HFFc6 (cell line): Measurements from ENCODE around the gene TIFAB. TPM values are rescaled to one million over a fixed set of nuclear protein-coding genes. Genes with fewer than 3 reads are reported as not detected.

Experiments used
- DNase-seq: peaks from one replicate; pipeline ENCODE4 v3.0.0-alpha.2; 2018
- H3K27ac Mint-ChIP-seq: 2 replicates; pipeline ENCODE4 v1.8.0; 2020; ENCODE audit warnings: mild to moderate bottlenecking, mixed read lengths
- H3K27me3 Mint-ChIP-seq: 2 replicates; pipeline ENCODE4 v1.8.0; 2021; ENCODE audit warnings: mild to moderate bottlenecking, moderate library complexity, mixed read lengths; ENCODE audit not compliant: insufficient read depth
- H3K36me3 Mint-ChIP-seq: 2 replicates; pipeline ENCODE4 v1.8.0; 2021; ENCODE audit warnings: low read depth, mixed read lengths
- H3K4me1 Mint-ChIP-seq: 2 replicates; pipeline ENCODE4 v1.8.0; 2020; ENCODE audit warnings: low read depth, mixed read lengths
- H3K4me3 Mint-ChIP-seq: 2 replicates; pipeline ENCODE4 v1.8.0; 2020; ENCODE audit warnings: mild to moderate bottlenecking, moderate library complexity, mixed read lengths
- H3K9me3 Mint-ChIP-seq: 2 replicates; pipeline ENCODE4 v1.8.0; 2020; ENCODE audit warnings: mild to moderate bottlenecking, mixed read lengths
- CTCF ChIP-seq: fragments of 200-600 bp; sonication (generic); IDR thresholded peaks from 2 replicates; pipeline ENCODE4 v1.5.0; 2021; ENCODE audit warnings: antibody characterized with exemption, mild to moderate bottlenecking
- total RNA-seq, 6 experiments: library from RNA; stranded (reverse); fragmentation: NEBNext Ultra II Directional; extraction: Animal tissue kit (Norgen Biotek cat#: 25700); gene quantifications; 2 replicates in 1 of 6; 3 replicates in 5 of 6; pipeline ENCODE4 v1.2.3, GENCODE V29; 2021

The TIFAB gene
- total RNA-seq, 6 experiments from 2014 or later, result not detected

- DNase-seq, result no peak
- H3K4me3 Mint-ChIP-seq, result no peak overlapping the region
- peaks cover 11% of the 10 kb centered on the region for H3K4me1 Mint-ChIP-seq
- no peak overlapping the region for H3K27ac Mint-ChIP-seq
- no peaks in the 10 kb centered on the region for H3K36me3 Mint-ChIP-seq
- no peak for TF ChIP-seq CTCF
- peaks cover 12% of the 10 kb centered on the region for H3K27me3 Mint-ChIP-seq
- no peaks in the 10 kb centered on the region for H3K9me3 Mint-ChIP-seq
Measured at GRCh38 chr5:135446206-135446605, 5.9 kb downstream of the TIFAB start.

- Mint-ChIP-seq H3K27me3 (peaks cover 12% of the 10 kb centered on the region), H3K36me3 (no peaks in the 10 kb centered on the region), H3K9me3 (no peaks in the 10 kb centered on the region), H3K4me3 (no peak overlapping the region), H3K4me1 (peaks cover 11% of the 10 kb centered on the region), H3K27ac (no peak overlapping the region)
- no peak for DNase-seq
- TF ChIP-seq CTCF, result no peak
Measured at GRCh38 chr5:135445306-135445985, 6.7 kb downstream of the TIFAB start.

- Mint-ChIP-seq H3K36me3 (no peaks in the 10 kb centered on the region), H3K4me3 (no peak overlapping the region), H3K27me3 (peaks cover 12% of the 10 kb centered on the region), H3K27ac (no peak overlapping the region), H3K4me1 (peaks cover 11% of the 10 kb centered on the region), H3K9me3 (no peaks in the 10 kb centered on the region)
- no peak for DNase-seq
- no peak for TF ChIP-seq CTCF
Measured at GRCh38 chr5:135444881-135445280, 7.3 kb downstream of the TIFAB start.

GRCh38 chr5:135444360-135444759 lies 7.8 kb downstream of the TIFAB start:
- Mint-ChIP-seq H3K9me3 (no peaks in the 10 kb centered on the region), H3K4me3 (no peak overlapping the region), H3K27me3 (peaks cover 10% of the 10 kb centered on the region), H3K27ac (no peak overlapping the region), H3K4me1 (peaks cover 17% of the 10 kb centered on the region), H3K36me3 (no peaks in the 10 kb centered on the region)
- TF ChIP-seq CTCF, result no peak
- no peak for DNase-seq

GRCh38 chr5:135443161-135443960 lies 8.8 kb downstream of the TIFAB start:
- H3K27ac Mint-ChIP-seq, result no peak overlapping the region
- no peak for DNase-seq
- H3K9me3 Mint-ChIP-seq, result no peaks in the 10 kb centered on the region
- H3K4me1 Mint-ChIP-seq, result peaks cover 20% of the 10 kb centered on the region
- H3K27me3 Mint-ChIP-seq, result peaks cover 7% of the 10 kb centered on the region
- no peaks in the 10 kb centered on the region for H3K36me3 Mint-ChIP-seq
- no peak overlapping the region for H3K4me3 Mint-ChIP-seq
- no peak for TF ChIP-seq CTCF
